ENCODE measurements around the gene IL15RA.

DNA sequence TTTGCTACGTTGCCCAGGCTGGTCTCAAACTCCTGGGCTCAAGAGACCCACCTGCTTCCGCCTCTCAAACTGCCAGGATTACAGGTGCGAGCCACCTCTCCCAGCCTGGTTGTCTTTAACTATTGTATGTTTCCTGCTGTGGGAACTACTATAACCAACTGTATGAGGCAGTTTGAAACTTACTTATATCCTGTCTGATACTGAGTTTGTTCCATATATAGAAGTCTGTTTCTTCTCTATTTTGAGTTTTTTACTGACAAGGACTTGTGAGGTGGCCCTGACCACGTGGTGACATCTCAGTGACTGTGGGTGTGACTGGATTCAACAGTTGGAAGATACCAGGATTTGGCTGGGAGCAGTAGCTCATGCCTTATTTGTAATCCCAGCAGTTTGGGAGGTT is 73.1 kb downstream of the IL15RA start:
- TF ChIP-seq, protein P1, sequence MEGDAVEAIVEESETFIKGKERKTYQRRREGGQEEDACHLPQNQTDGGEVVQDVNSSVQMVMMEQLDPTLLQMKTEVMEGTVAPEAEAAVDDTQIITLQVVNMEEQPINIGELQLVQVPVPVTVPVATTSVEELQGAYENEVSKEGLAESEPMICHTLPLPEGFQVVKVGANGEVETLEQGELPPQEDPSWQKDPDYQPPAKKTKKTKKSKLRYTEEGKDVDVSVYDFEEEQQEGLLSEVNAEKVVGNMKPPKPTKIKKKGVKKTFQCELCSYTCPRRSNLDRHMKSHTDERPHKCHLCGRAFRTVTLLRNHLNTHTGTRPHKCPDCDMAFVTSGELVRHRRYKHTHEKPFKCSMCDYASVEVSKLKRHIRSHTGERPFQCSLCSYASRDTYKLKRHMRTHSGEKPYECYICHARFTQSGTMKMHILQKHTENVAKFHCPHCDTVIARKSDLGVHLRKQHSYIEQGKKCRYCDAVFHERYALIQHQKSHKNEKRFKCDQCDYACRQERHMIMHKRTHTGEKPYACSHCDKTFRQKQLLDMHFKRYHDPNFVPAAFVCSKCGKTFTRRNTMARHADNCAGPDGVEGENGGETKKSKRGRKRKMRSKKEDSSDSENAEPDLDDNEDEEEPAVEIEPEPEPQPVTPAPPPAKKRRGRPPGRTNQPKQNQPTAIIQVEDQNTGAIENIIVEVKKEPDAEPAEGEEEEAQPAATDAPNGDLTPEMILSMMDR (conservative IDR thresholded peaks at IDR 0.05; ENCODE audit: low read depth, low read length), result no peak
- no peak for TF ChIP-seq EZH2 (IDR thresholded peaks at IDR 0.05; ENCODE audit: low read length, unreplicated experiment)

All from PC-3 (cell line).